Upper lobe of left lung (tissue), 4 donors: ENCODE measurements around the gene VENTX.

ENCODE experiments used
- CTCF ChIP-seq, 6 experiments: fragments of 450-650 bp in 4 of 6; fragments of 200-600 bp in 2 of 6; sonication (generic) in 2 of 6; IDR thresholded peaks; one replicate each; pipeline ENCODE4 v1.5.1; 2016 to 2019; ENCODE audit warnings: antibody characterized with exemption in 6 of 6
- EP300 ChIP-seq, 4 donors: sonication (generic); formaldehyde crosslinking; IDR thresholded peaks; one replicate each; pipeline ENCODE4 v1.5.1; 2017; ENCODE audit warnings: antibody characterized with exemption in 4 of 4, control low read depth in 2 of 4

GRCh38 chr10:133243593-133243992 is 5.9 kb downstream of the VENTX start:
- no peak for TF ChIP-seq CTCF (IDR thresholded peaks at IDR 0.05)
- no peak for TF ChIP-seq EP300 (IDR thresholded peaks at IDR 0.05)
